ENCODE data around the gene DAND5.

- no peak for TF ChIP-seq SUZ12 (IDR thresholded peaks at IDR 0.05; ENCODE audit: extremely low read depth, insufficient read depth, insufficient read length)
- TF ChIP-seq YY1 (IDR thresholded peaks at IDR 0.05; ENCODE audit: insufficient read depth, insufficient read length): no peak
These were observed 48.3 kb upstream of the DAND5 start for GRCh38 chr19:12921047-12921446.

Measured in NT2/D1 (cell line).